HG02840 (cell line): ENCODE measurements around the gene RASD1.

Experiments used
- ATAC-seq: cut with Tn5 transposase; IDR thresholded peaks from one replicate; pipeline ENCODE4 v1.9.1; 2021; ENCODE audit warnings: mild to moderate bottlenecking, moderate library complexity, moderate number of reproducible peaks; ENCODE audit not compliant: unreplicated experiment, low FRiP score

The RASD1 gene

DNA sequence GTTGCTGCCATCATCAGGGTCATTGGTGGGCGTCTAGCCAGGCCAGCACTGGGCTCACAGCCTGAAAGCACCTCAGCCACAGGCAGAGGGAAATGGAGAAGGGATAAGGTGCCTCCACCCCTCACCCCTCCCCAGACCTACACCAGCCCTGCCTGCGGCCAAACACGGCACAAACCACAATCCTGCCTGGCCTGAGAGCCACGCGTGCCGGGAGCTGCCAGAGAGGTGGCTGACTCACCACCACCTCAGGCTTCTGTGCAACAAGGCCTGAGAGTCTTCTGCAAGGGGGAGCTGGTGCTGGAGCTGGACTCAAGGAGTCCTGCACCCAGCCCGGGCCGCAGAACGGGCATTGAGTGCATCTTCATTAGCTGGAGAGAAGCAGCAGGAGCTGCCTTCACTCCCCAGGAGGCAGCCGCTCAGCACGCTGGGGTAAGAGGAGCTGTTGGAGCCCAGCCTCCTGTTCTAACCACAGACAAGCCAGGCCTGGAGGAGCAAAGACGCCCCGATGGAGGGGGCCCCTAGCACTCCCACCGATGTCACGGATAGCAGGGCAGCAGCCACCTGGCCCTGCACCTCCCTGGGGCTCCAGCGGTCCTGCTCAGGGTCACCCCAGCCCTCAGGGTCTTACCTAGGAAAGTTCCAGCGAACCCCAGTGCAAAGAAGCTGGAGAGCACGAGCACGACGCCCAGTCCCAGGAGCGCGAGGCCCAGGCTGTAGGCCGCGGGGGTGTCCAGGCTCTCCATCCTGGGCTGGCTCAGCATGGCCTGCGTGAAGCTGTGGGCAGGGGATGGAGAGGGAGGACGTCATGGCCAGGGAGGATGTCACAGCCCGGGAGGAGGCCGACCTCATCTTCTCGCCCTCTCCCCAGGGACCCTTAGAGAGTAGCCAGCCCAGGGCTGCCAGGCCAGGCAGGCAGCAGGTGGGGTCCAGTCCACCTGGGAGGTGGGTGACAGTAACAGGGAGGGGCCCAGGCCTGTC, 16.0 kb upstream of the RASD1 start:
- no peak for ATAC-seq

DNA sequence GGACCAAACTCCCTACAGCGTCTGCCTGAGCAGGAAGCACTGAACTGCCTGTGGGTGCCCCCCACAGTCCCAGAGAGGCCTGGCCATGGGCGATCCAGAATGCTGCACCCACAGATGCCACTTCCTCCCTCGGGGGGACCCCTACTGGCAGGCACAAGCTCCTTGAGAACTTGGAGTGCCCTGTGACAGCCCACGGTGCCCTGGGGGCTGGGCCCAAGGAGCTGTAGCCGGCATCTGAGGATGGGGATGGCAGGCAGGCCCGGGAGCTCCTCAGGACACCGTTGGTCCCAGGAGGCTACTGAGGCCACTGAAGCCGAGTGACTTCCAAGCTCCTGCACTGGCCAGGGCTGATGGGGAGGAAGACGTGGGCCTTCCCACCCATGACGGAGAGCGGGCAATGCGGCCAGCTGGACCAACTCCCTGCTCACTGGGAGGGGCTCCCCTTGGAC, 15.1 kb upstream of the RASD1 start:
- ATAC-seq: no peak

DNA sequence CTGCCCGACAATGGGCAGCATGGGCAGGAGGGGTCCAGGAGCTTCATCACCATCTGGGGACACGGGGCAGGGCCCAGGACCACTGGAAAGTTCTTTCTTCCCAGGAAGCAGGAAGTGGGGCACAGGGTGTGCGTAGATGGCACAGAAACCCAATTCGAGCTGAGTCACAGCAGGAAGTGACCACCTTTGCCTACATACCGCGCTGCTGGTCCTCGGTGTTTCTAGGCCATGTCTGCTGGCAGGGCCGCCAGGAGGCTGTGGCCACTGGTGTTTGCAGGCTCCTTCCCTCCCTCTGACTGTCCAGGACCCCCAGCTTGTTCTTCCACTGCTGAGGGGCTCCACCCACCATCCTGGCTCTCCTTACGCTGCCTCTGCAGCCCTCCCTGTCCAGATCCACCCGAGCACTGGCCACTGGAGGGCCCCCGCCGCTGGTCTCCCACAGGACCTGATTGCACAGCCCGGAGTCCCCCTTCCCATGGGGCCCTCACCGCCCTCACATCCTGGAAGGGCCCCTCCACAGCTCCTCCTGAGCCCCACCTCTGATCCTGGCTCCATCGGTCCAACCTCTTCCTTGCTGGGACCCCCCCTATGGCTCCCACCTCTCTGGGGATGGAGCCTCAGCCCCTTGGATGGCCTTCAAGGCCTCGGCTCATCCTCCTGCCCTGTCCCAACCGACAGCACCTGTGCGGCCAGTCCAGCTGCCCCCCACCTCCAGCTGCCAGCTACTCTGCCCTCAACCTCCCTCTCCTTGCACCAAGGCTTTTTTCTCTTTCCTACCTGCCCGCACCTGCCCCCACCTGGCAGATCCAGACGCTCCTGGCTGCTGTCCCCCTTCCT, 14.5 kb upstream of the RASD1 start:
- no peak for ATAC-seq

DNA sequence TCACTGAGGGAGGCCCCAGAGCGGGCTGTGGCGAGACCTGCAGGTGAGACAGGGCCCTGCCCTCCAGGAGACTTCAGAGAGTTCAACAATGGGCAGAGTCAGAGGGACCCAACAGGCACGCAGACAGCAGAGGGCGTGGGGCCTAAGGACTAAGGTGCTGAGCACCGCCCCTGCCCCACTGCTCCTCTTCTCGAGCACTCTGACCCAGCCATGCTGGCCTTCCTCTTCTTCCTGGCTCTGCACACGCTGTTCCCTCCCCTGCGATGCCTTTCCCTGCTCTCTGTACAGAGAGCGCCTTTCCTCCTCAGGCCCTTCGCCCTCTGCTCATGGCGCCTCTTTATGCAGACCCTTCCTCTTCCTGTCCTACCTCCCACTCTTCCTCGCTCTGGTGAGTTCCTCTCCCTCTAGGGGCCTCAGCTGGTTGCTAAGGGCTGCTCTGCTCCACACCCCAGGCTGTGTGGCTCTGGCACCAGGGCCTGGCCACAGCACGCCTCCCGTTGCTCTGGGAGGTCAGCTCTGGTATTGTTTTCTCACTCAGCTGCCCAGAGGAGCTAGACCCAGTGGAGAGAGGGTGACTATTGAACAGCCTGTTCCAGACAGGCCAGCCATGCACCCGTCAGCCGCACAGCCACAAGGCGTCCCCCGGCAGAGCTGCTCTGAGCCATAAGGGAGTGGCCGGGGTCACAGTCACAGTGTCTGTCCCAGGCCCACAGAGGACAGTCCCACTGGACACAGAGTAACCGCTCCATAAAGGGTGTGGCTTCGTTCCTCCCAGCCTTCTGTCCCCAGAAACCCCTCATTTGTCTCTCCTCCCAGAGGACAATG, 13.6 kb upstream of the RASD1 start:
- no peak for ATAC-seq

DNA sequence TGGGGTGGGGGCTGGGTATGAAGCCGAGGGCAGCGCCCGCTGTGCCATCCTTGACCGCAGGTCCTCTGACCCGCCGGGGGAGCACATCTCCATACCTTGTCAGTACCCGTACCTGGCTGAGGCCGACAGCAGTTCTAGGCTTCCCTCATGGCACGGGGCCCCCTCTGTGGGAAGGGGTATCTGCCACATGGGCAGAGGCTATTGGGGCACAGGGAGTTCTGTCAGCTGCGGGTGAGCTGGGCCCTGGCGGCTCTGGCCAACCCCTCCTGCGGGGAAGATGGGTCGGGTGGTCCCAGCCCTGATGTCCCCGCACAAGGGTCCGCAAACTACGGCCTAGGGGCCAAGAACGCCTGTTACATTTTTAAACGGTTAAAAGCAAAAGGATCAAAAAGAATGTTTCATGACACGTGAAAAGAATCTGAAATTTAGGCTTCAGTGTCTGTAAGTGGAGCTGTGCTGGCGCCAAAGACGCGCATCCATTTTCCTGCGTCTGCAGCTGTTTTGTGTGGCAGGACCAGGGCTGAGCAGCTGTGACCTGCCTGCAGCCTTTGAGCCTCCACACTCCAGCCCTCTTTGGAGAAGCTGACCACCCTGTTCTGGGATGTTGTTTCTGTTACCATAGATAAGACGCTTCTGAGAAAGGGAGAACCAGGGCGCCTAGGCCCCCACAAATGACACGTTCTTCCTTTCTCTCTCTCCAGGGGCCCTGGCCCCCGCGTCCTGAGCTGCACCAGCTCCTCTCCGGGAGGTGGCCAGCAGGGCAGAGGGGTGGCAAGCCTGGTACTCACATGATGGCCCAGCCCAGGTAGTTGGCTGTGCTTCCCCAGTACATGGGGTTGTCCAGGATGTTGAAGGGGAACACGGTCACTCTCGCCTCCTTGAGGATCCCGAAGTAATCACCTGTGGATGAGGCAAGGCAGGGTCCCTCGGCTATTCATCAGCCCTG, 12.7 kb upstream of the RASD1 start:
- no peak for ATAC-seq

DNA sequence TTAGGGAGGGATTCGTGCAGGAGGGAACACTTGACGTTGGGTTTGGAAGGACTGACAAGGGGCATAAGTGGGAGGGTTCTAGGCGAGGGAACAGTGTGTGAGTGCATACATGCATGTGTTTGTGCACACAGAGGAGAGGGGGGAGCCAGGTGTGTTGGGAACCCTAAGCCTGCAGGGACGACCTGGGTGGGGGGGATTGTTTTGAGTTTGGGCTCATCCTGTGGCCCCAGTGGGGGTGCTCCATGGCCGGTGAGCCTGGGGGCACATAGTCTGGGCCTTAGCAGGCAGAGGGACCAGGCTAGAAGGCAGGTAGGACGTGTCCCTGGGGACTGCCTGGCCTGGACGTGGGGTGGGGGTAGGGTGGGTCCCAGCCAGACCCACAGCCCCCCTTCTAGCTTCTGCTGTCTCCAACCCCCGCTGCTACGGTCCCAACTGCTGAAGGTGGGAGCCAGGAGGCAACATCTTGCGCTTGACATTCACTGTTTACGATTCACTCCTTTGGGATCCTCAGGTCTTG, 11.9 kb upstream of the RASD1 start:
- no peak for ATAC-seq

DNA sequence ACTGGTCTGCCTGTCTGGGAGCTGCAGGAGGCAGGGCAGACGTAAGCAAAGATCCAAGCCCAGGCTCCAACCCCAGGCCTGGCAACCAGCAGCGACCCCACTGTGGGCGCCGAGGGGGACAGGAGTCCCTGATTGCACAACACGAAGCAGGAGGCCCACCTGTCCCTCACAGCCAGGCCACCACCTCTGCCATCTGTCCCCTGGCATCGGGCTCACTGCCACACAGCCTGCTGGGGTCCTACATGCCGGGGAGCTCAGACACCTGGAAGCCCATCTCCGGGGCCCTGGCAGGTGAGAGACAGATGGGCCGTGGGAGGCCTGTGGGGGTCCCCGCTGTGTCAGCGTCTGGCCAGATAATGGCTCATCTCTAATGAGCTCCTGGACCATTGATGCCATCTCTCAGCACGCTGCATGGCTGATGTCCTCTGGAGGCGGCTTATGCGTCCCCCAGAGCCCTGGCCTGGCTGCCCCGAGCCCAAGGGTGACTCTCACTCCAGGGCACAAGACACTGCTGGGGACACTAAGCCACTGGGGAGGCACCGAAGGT, 11.3 kb upstream of the RASD1 start:
- ATAC-seq: no peak

DNA sequence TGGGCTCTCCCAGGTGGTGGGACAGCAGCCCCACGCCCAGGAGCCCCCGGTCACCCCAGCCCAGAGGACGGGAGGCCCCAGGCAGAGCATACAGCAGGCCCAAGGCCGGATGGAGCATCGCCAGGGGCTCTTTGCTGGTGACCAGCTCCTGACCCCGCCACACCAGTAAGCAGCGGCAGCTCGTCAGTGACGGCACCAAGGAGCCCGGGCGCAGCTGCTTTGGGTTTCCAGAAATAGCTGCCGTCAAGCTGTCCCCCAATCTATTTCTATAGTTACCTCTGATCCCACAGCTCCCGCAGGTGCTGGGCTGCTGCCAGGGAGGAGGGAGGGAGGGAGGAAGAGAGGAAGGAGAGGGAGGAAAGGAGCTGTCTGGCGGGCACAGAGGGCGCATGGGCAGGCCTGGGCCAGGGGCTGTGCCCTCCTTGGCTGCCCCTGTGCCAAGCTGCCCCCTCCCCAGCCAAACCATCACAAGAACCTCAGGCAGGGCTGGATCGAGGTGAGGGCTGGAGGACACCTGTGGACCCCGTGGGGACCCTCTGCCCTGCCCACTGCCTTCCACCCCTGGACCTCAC, 10.8 kb upstream of the RASD1 start:
- no peak for ATAC-seq

DNA sequence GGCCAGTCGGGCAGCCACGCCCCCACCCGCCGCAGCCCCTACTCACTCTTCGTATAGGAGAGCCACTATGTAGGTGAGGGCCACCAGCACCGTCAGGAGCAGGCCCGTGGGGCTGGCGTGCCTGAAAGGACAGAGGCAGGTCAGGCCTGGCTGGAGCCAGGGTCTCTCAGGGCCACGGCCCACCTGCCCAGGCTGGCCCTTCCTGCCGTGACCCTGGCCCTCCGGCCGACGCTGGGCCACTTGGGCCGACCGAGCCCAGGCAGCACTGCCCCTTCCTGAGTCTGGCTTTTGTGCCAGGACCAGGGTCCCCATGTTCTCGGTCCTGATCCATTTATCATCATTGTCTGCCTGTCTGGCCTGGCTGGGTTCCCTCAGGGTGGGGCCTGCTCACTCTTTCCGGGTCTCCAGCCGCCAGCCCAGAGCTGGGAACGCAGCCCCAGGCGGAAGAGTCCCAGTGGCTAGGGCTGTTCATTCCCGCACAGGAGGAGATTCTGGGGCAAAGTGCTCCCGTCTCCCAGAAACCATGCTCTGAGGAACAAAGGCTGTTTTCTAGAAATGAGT, 10.1 kb upstream of the RASD1 start:
- no peak for ATAC-seq

DNA sequence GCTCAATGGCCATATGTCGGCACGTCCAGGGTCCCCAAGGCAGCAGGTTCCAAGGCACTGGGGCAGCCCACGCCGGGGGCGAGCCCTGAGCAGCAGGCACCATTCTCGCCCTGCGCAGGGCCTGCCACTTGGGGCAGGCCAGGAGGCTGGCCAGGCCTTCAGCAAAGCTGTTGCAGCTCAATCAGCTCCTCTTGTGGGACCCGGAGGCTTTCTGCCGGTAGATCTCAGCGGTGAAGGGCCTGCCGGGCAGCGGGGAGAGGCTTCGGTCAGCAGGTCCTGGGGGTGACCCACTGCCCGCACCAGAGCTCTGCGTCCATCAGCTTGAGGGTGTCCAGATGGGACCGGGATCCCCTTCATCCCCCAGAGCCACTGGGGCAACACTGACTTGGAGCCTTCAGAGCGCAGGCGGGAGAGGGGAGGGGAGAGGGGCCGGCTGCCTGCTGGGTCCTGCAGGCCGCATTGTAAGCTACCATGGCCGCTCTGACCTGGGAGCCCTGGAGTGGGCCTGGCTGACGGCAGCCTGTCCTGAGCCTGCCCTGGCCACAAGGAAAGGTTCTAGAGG, 9.5 kb upstream of the RASD1 start:
- no peak for ATAC-seq

DNA sequence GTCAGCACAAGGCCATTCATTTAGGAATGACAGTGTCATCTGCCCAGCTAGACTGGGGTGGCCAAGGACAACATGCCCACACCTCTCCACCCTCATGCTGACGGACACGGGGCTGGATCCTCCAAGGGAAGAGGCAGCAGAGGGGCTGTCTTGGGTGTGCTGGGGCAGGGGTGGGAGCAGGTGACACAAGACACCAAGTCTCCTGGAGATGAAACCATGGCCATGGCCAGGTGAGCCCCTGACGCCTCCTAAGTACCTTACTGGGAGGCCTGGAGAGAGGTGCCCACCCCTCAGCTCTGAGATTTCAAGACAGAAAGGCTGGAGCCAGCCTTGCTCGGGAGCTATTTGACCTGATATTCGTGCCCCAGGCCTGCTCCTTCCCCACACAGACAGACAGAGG, 9.0 kb upstream of the RASD1 start:
- no peak for ATAC-seq

DNA sequence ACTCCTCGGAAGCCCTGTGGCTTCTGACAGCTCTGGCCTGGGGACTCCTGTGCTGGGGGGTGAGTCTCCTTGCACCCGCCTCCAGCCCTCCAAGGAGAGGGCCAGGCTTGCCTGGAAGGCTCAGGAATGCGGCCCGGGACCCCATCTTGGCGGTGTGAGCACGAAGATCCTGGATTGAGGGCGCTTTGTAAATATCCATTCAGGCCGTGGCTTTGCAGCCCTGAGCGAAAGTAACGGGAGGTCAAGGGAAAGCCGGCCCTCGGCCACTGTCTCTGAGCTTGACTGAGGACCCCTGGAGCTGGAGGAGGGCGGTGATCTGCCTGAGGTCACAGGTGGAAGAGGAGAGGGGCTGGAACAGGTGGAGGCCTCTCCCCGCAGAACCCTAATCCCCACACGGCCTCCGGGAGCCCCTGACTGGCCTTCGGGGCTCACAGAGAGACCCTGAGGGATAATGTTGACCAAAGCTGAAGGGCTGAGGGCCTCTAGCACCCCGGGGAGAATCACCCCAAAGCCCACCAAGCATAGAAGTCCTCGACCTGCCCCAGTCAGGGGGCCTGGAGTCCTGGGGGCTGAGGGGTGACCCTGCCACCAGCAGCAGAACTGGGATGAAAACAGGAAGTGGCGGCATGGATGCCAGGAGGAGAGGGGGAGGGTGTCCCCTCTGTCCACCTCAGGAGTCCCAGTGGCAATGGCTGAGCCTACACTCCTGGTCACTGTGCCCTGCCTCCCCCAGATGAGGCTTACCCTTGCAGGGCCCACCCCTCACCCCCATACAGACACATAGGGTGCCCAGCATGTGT, 8.3 kb upstream of the RASD1 start:
- ATAC-seq: no peak

DNA sequence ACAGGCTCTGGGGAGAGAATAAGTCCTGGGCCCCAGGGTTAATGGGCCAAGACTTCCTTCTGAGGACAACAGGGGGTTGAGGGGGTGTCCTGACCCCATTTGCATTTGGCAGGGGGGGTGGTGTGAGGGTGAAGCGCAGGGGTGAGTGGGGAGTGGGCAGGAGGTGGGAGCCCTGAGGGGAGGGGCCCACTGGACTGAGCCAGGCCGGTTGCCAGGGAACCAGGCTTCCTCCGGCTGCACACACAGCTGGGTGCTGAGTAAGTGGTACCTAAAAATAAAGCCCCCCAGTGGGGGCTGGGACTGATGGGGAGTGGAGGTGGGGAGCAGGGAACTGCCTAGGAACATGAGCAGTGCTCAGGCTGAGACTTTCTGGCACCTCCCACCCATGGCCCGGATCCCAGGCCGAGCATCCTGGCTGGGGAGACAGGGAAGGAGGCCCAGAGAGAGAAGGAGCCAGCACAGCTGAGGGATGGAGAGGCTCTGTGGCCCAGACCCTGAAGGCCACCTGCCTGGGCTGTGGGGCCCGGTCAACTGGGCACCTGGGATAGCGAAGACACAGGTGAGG, 7.5 kb upstream of the RASD1 start:
- ATAC-seq: no peak

DNA sequence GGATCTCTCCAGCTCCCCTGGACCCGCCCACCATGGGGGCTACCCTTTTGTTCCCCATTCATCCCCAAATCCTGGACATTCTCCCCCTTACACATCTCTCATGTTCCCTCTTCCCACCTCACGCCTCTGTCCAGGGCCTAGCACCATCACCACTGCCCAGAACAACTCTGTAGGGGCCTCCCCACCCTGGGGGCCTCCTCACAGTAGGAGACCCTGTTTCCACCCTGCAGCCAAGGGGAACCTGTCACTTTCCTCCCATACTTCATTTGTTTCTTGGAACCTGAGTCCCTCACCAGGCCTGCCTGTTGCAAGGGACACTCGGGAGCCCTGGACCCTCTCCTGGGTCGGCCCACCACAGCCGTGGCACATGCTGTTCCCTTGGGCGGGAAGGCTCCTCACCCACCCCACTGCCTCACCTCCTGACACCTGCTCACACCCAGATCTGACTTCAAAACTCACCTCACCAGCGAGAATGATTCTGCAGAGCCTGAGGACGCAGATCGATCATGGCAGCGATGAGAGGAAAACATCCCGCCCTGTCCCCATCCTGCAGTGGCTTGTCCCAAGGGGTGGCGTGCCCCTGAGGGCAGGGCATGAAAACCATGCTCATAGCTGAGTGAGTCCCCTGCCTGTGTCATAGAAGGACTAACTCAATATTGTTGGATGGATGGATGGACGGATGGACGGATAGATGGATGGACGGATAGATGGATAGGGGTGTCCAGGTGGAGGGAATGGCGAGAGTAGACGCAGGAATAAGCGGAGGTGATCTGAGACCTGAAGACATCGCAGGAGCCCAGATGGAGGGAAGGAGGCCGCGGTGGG, 6.8 kb upstream of the RASD1 start:
- no peak for ATAC-seq

DNA sequence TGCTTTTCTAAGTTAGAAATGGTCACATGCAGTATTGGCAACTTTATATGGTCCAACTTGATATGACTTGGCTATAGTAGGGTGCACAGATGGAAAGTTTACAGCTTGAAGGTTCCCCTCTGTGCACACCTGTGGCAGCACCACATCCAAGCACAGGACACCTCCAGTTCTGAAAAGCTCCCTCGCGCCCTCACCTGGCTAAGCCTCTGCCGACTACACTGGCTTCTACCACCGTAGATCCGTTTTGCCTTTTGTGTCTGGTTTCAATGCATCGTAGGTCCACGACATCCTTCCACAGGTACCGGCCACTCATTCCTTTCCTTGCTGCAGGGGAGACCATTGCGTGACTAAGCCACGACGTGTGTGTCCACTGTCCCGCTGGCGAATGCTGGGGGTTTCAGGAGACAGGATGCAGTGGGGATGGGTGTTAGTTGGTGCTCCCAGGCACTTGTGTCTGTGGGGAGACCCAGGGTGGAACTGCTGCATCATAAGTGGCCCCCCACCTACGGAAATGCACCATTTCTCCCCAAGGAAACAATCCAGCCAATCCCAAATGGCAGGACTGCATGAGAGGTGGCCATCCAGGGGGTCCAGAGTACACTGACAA, 4.9 kb upstream of the RASD1 start:
- no peak for ATAC-seq
